ENCODE data around the gene ZC3H13.
A peak's percentile ranks its signal among the peaks of the same experiment; 100 is the strongest.

ZC3H13 gene

DNA sequence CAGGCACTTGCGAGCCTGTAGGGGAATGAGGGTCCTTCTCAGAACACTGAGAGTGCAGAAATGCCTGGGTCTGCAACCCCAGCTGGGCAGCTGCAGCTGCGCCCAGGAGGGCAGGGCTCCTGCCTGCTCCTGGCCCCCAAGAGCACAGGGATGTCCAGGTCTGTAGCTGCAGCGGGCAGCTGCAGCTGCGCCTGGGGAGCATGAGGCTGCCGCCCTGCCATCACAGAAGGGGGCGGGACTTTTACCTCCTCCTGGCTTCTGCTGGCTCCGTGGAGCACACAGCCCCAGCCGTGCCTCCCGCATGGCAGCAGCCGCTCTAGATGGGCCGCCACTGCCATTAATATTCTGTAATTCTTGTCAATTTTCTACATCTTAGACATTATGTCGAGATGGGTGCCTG, 34.4 kb upstream of the ZC3H13 start:
- DNase-seq = peak; percentile 56
- no peaks in the 10 kb centered on the region; the same call in 1 of the 2 replicates for H3K9me3 ChIP-seq

GRCh38 chr13:46086421-46086922, 33.9 kb upstream of the ZC3H13 start:
- no peak for TF ChIP-seq CTCF (IDR thresholded peaks at IDR 0.05; ENCODE audit: low read depth, low read length)
- no peaks in the 10 kb centered on the region for H3K36me3 ChIP-seq
- DNase-seq = no peak
- H3K9me3 ChIP-seq = no peaks in the 10 kb centered on the region; the same call in 1 of the 2 replicates
- H3K4me3 ChIP-seq (ENCODE audit: low read depth, low read length) = no peak overlapping the region
- H3K4me1 ChIP-seq = no peaks in the 10 kb centered on the region
- peaks cover 3% of the 10 kb centered on the region; the same call in 1 of the 2 replicates for H3K27me3 ChIP-seq

More for the DNA sequence above, 34.4 kb upstream of the ZC3H13 start:
- H3K36me3 ChIP-seq = no peaks in the 10 kb centered on the region
- no peaks in the 10 kb centered on the region for H3K4me1 ChIP-seq
- peaks cover 4% of the 10 kb centered on the region; the same call in 1 of the 2 replicates for H3K27me3 ChIP-seq
- TF ChIP-seq CTCF (IDR thresholded peaks at IDR 0.05; ENCODE audit: low read depth, low read length) = no peak
- no peak overlapping the region for H3K4me3 ChIP-seq (ENCODE audit: low read depth, low read length)

DNA sequence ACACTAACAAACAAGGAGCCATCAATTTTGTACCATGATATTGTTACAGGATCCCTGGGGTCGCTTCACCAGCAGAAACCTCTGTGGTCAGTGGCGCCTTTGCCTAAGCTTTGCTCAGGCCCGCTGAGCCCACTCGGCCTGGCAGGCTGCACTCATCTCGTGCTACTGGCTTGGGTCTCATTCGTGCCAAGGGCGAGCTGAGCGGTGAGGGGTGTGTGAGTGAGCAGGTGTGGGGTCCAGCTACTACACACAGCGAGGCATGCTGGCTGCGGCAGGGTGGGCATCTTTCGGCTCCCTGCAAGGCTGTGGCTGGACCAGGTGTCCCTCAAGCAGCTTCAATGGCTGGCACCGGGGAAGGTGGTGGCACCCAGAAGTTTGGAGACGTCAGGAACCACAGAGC, 33.2 kb upstream of the ZC3H13 start:
- Histone ChIP-seq H3K4me1 (no peaks in the 10 kb centered on the region), H3K36me3 (no peaks in the 10 kb centered on the region), H3K27me3 (peaks cover 3% of the 10 kb centered on the region; the same call in 1 of the 2 replicates), H3K4me3 (ENCODE audit: low read depth, low read length) (no peak overlapping the region), H3K9me3 (no peaks in the 10 kb centered on the region; the same call in 1 of the 2 replicates)
- no peak for DNase-seq
- TF ChIP-seq CTCF (IDR thresholded peaks at IDR 0.05; ENCODE audit: low read depth, low read length) = no peak

- no peaks in the 10 kb centered on the region for H3K4me1 ChIP-seq
- H3K36me3 ChIP-seq = no peaks in the 10 kb centered on the region
- no peaks in the 10 kb centered on the region; the same call in 1 of the 2 replicates for H3K9me3 ChIP-seq
- no peaks in the 10 kb centered on the region; the same call in 1 of the 2 replicates for H3K27me3 ChIP-seq
- DNase-seq = no peak
- no peak overlapping the region for H3K4me3 ChIP-seq (ENCODE audit: low read depth, low read length)
- no peak for TF ChIP-seq CTCF (IDR thresholded peaks at IDR 0.05; ENCODE audit: low read depth, low read length)
Observed at GRCh38 chr13:46082324-46082723, 29.8 kb upstream of the ZC3H13 start.

DNA sequence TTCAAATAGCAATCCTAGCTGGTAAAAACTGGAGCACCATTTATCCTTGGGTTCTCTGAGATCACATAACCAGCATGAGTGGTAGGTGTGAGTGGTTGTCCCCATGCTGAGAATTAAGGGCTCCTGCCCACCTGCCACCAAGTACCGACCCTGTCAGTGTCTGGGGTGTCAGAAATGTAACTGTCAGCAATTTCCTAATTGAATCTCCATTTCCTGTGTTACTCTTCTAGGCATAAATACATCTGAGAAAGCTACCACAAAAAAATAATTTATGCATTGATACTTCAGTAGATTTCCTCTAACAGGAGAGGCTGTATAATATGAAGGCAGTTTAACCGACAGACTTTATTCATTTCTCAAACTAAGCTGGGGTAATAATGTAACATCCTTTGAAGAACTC, 27.2 kb upstream of the ZC3H13 start:
- no peaks in the 10 kb centered on the region for H3K27me3 ChIP-seq
- H3K9me3 ChIP-seq = no peaks in the 10 kb centered on the region
- no peak overlapping the region for H3K4me3 ChIP-seq (ENCODE audit: low read depth, low read length)
- no peak for DNase-seq
- no peak for TF ChIP-seq CTCF (IDR thresholded peaks at IDR 0.05; ENCODE audit: low read depth, low read length)
- H3K4me1 ChIP-seq = no peaks in the 10 kb centered on the region
- H3K36me3 ChIP-seq = no peaks in the 10 kb centered on the region

DNA sequence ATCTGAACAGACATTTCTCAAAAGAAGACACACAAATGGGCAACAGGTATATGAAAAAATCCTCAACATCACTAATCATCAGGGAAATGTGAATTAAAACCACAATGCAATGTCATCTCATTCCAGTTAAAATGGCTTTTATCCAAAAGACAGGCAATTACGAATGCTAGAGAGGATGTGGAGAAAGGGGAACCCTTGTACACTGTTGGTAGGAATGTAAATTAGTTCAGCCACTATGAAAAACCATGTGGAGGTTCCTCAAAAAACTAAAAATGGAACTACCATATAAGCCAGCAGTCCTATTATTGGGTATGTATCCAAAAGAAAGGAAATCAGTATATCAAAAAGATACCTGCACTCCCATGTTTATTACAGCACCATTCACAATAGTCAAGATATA, 24.7 kb upstream of the ZC3H13 start:
- no peak for DNase-seq
- Histone ChIP-seq H3K4me1 (no peaks in the 10 kb centered on the region), H3K36me3 (no peaks in the 10 kb centered on the region), H3K4me3 (ENCODE audit: low read depth, low read length) (no peak overlapping the region), H3K27me3 (no peaks in the 10 kb centered on the region), H3K9me3 (no peaks in the 10 kb centered on the region)
- TF ChIP-seq CTCF (IDR thresholded peaks at IDR 0.05; ENCODE audit: low read depth, low read length) = no peak

All from BE2C (cell line).